ENCODE results near the gene PRR20G. TPM values are rescaled to one million over a fixed set of nuclear protein-coding genes. Genes with fewer than 3 reads are reported as not detected.

PRR20G gene
- total RNA-seq, 1 donor from 2014 or later, result not detected

DNA sequence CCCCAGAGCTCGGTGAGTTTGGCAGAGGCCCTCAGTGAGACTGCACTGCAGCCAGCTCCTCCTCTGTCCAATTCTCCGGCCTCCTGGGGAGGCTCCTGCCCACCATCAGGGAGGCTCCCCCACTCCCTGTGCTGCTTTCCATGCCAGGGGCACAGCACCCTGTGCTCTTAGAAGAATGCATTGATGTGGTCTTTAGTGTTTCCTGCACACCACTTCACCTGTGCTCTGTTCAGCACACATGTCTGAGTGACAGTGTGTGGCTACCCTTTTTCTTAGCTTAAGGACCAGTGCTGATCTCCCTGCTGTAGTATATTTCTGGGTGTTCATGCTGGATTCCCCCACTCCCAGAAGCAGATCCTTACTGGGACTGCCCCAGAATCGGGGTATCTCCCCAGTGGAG, 36.2 kb upstream of the PRR20G start:
- no peak overlapping the region for H3K4me3 Mint-ChIP-seq (ENCODE audit: unreplicated experiment)
- H3K9me3 Mint-ChIP-seq (ENCODE audit: unreplicated experiment), result peaks cover 2% of the 10 kb centered on the region
- DNase-seq (ENCODE audit: low read depth) (no peak), FAIRE-seq (no peak)
- no peak overlapping the region for H3K4me2 ChIP-seq (ENCODE audit: low read length)
- H3K4me3 ChIP-seq (ENCODE audit: insufficient read depth, low read depth, low read length), result no peak overlapping the region
- TF ChIP-seq, protein P1, sequence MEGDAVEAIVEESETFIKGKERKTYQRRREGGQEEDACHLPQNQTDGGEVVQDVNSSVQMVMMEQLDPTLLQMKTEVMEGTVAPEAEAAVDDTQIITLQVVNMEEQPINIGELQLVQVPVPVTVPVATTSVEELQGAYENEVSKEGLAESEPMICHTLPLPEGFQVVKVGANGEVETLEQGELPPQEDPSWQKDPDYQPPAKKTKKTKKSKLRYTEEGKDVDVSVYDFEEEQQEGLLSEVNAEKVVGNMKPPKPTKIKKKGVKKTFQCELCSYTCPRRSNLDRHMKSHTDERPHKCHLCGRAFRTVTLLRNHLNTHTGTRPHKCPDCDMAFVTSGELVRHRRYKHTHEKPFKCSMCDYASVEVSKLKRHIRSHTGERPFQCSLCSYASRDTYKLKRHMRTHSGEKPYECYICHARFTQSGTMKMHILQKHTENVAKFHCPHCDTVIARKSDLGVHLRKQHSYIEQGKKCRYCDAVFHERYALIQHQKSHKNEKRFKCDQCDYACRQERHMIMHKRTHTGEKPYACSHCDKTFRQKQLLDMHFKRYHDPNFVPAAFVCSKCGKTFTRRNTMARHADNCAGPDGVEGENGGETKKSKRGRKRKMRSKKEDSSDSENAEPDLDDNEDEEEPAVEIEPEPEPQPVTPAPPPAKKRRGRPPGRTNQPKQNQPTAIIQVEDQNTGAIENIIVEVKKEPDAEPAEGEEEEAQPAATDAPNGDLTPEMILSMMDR (IDR thresholded peaks at IDR 0.05; ENCODE audit: insufficient read depth, low read depth, low read length), result no peak
- no peak for TF ChIP-seq EZH2 (IDR thresholded peaks at IDR 0.05; ENCODE audit: insufficient read depth, low read length)
- peaks cover 6% of the 10 kb centered on the region for H3K4me1 Mint-ChIP-seq (ENCODE audit: low read depth, unreplicated experiment)
- no peaks in the 10 kb centered on the region for H3K36me3 Mint-ChIP-seq (ENCODE audit: low read depth, unreplicated experiment)
- H3K27ac ChIP-seq (ENCODE audit: low read depth, low read length), result no peak overlapping the region
- H3K9ac ChIP-seq (ENCODE audit: low read length), result no peak overlapping the region
- no peak overlapping the region for H2AFZ ChIP-seq (ENCODE audit: low read depth, low read length)
- H3K9me3 ChIP-seq (ENCODE audit: insufficient read depth, low read depth, low read length), result no peaks in the 10 kb centered on the region
- H3K27me3 Mint-ChIP-seq (ENCODE audit: low read depth, unreplicated experiment), result peaks cover 50% of the 10 kb centered on the region
- H3K27me3 ChIP-seq (ENCODE audit: insufficient read depth, low read length), result no peaks in the 10 kb centered on the region
- no peaks in the 10 kb centered on the region for H3K79me2 ChIP-seq (ENCODE audit: insufficient read depth, low read length)
- H3K36me3 ChIP-seq (ENCODE audit: insufficient read depth, low read length), result no peaks in the 10 kb centered on the region
- H4K20me1 ChIP-seq (ENCODE audit: insufficient read depth, low read length), result no peaks in the 10 kb centered on the region
- no peak overlapping the region for H3K27ac Mint-ChIP-seq (ENCODE audit: unreplicated experiment)
- H3K4me1 ChIP-seq (ENCODE audit: insufficient read depth, low read length), result no peaks in the 10 kb centered on the region

- Histone ChIP-seq H3K9ac (ENCODE audit: low read length) (no peak overlapping the region), H2AFZ (ENCODE audit: low read depth, low read length) (no peak overlapping the region), H3K27ac (ENCODE audit: low read depth, low read length) (no peak overlapping the region), H3K4me2 (ENCODE audit: low read length) (no peak overlapping the region), H3K4me3 (ENCODE audit: insufficient read depth, low read depth, low read length) (no peak overlapping the region), H3K36me3 (ENCODE audit: insufficient read depth, low read length) (no peaks in the 10 kb centered on the region), H3K9me3 (ENCODE audit: insufficient read depth, low read depth, low read length) (no peaks in the 10 kb centered on the region), H3K4me1 (ENCODE audit: insufficient read depth, low read length) (no peaks in the 10 kb centered on the region), H3K79me2 (ENCODE audit: insufficient read depth, low read length) (no peaks in the 10 kb centered on the region), H3K27me3 (ENCODE audit: insufficient read depth, low read length) (no peaks in the 10 kb centered on the region), H4K20me1 (ENCODE audit: insufficient read depth, low read length) (no peaks in the 10 kb centered on the region)
- H3K4me3 Mint-ChIP-seq (ENCODE audit: unreplicated experiment), result no peak overlapping the region
- H3K9me3 Mint-ChIP-seq (ENCODE audit: unreplicated experiment), result peaks cover 2% of the 10 kb centered on the region
- TF ChIP-seq EZH2 (IDR thresholded peaks at IDR 0.05; ENCODE audit: insufficient read depth, low read length), result no peak
- TF ChIP-seq, protein P1 (IDR thresholded peaks at IDR 0.05; ENCODE audit: insufficient read depth, low read depth, low read length), result no peak
- peaks cover 51% of the 10 kb centered on the region for H3K27me3 Mint-ChIP-seq (ENCODE audit: low read depth, unreplicated experiment)
- no peak overlapping the region for H3K27ac Mint-ChIP-seq (ENCODE audit: unreplicated experiment)
- H3K4me1 Mint-ChIP-seq (ENCODE audit: low read depth, unreplicated experiment), result peaks cover 6% of the 10 kb centered on the region
- no peaks in the 10 kb centered on the region for H3K36me3 Mint-ChIP-seq (ENCODE audit: low read depth, unreplicated experiment)
- DNase-seq (ENCODE audit: low read depth) (no peak), FAIRE-seq (no peak)
These were observed 35.7 kb upstream of the PRR20G start for GRCh38 chr3:127323581-127323980.

DNA sequence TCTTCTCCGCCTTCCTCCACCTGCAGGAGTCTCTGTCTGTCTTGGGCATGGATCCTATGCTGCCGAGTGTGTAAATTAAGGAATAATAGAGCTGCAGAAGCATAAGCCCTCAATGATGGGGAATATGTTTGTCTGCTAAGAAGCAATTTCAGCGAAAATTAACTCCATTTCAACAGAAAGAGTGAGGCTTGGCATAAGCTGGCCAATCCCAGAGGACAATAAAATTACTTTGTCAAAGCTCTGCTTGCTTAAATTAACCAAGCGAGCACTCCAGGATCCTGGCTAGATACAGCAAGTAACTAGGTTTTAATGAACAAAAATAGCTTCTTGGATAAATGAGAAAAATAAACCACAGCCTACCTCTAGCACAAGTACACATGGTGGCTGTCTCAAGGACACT, 33.5 kb upstream of the PRR20G start:
- TF ChIP-seq, protein P1 (IDR thresholded peaks at IDR 0.05; ENCODE audit: insufficient read depth, low read depth, low read length), result no peak
- TF ChIP-seq EZH2 (IDR thresholded peaks at IDR 0.05; ENCODE audit: insufficient read depth, low read length), result no peak
- FAIRE-seq, result no peak
- Histone ChIP-seq H3K4me3 (ENCODE audit: insufficient read depth, low read depth, low read length) (no peak overlapping the region), H3K4me2 (ENCODE audit: low read length) (no peak overlapping the region), H3K27me3 (ENCODE audit: insufficient read depth, low read length) (no peaks in the 10 kb centered on the region), H4K20me1 (ENCODE audit: insufficient read depth, low read length) (no peaks in the 10 kb centered on the region), H3K79me2 (ENCODE audit: insufficient read depth, low read length) (no peaks in the 10 kb centered on the region), H3K4me1 (ENCODE audit: insufficient read depth, low read length) (no peaks in the 10 kb centered on the region), H3K36me3 (ENCODE audit: insufficient read depth, low read length) (no peaks in the 10 kb centered on the region), H3K9me3 (ENCODE audit: insufficient read depth, low read depth, low read length) (no peaks in the 10 kb centered on the region), H2AFZ (ENCODE audit: low read depth, low read length) (no peak overlapping the region), H3K27ac (ENCODE audit: low read depth, low read length) (no peak overlapping the region), H3K9ac (ENCODE audit: low read length) (no peak overlapping the region)
- Mint-ChIP-seq H3K27ac (ENCODE audit: unreplicated experiment) (no peak overlapping the region), H3K4me1 (ENCODE audit: low read depth, unreplicated experiment) (peaks cover 6% of the 10 kb centered on the region), H3K9me3 (ENCODE audit: unreplicated experiment) (no peaks in the 10 kb centered on the region), H3K4me3 (ENCODE audit: unreplicated experiment) (no peak overlapping the region), H3K36me3 (ENCODE audit: low read depth, unreplicated experiment) (no peaks in the 10 kb centered on the region), H3K27me3 (ENCODE audit: low read depth, unreplicated experiment) (peaks cover 56% of the 10 kb centered on the region)
- no peak for DNase-seq (ENCODE audit: low read depth)

All from astrocyte (in vitro differentiated cells and primary cell).